Left ventricle myocardium inferior (tissue), 1 donor: Measurements from ENCODE around the gene LRBA. TPM values are rescaled to one million over a fixed set of nuclear protein-coding genes. Genes with fewer than 3 reads are reported as not detected.
"Not testable (repeated sequence)": the region's sequence is repeated elsewhere in the genome, so short reads cannot be mapped to it uniquely, and the experiment has no call there.

ENCODE experiments used
- DNase-seq: peaks from one replicate; pipeline ENCODE4 v3.0.0-alpha.2; 2020
- H3K27ac ChIP-seq: fragments of 200-600 bp; replicated peaks from 2 replicates; pipeline ENCODE4 v1.8.0; 2021
- H3K27me3 ChIP-seq: fragments of 200-600 bp; 2 replicates; pipeline ENCODE4 v1.8.0; 2021; ENCODE audit warnings: low read depth
- H3K36me3 ChIP-seq: fragments of 200-600 bp; 2 replicates; pipeline ENCODE4 v1.8.0; 2021
- H3K4me1 ChIP-seq: fragments of 200-600 bp; 2 replicates; pipeline ENCODE4 v1.8.0; 2021
- H3K4me3 ChIP-seq: fragments of 200-600 bp; 2 replicates; pipeline ENCODE4 v1.8.0; 2021; ENCODE audit warnings: mild to moderate bottlenecking, moderate library complexity
- H3K9me3 ChIP-seq: fragments of 200-600 bp; replicated peaks from 2 replicates; pipeline ENCODE4 v1.8.0; 2021
- intact Hi-C: fragments of 100-400 bp; cut with micrococcal nuclease; formaldehyde crosslinking; loops from one replicate; pipeline ENCODE4 v1.11.0; 2022
- long read RNA-seq: library from polyadenylated mRNA; unstranded; transcript quantifications from one replicate; pipeline ENCODE4 v2.0.0, GENCODE V29; 2021
- total RNA-seq: library from RNA; stranded (reverse); fragmentation: NEBNext Ultra II Directional; extraction: Animal tissue kit (Norgen Biotek cat#: 25700); gene quantifications from one replicate; pipeline ENCODE4 v1.2.1, GENCODE V29; 2021
- TF ChIP-seq, protein P1 (sequence below): fragments of 200-600 bp; IDR thresholded peaks from 2 replicates; pipeline ENCODE4 v1.8.0; 2021; ENCODE audit warnings: antibody characterized with exemption, mild to moderate bottlenecking, borderline replicate concordance
- donor health status: DM: no; HTN: yes; CAD: no; lungs with severe emphysema.

The LRBA gene
- total RNA-seq: 19.1 TPM
- long read RNA-seq, partial matches to known transcripts: 4 of 6 reads
- long read RNA-seq, other reads (novel, unspliced or antisense): 2 of 6 reads

- intact Hi-C loops: no loop called here
- H3K27ac ChIP-seq: peak within 1 kb of the TSS; percentile 90
- TF ChIP-seq, protein P1, sequence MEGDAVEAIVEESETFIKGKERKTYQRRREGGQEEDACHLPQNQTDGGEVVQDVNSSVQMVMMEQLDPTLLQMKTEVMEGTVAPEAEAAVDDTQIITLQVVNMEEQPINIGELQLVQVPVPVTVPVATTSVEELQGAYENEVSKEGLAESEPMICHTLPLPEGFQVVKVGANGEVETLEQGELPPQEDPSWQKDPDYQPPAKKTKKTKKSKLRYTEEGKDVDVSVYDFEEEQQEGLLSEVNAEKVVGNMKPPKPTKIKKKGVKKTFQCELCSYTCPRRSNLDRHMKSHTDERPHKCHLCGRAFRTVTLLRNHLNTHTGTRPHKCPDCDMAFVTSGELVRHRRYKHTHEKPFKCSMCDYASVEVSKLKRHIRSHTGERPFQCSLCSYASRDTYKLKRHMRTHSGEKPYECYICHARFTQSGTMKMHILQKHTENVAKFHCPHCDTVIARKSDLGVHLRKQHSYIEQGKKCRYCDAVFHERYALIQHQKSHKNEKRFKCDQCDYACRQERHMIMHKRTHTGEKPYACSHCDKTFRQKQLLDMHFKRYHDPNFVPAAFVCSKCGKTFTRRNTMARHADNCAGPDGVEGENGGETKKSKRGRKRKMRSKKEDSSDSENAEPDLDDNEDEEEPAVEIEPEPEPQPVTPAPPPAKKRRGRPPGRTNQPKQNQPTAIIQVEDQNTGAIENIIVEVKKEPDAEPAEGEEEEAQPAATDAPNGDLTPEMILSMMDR: no peak
- H3K4me1 ChIP-seq: peaks cover 41% of the 10 kb centered on the region
- H3K4me3 ChIP-seq: peak within 1 kb of the TSS; percentile 94
- H3K36me3 ChIP-seq: peaks cover 5% of the 10 kb centered on the region
- H3K27me3 ChIP-seq: no peaks in the 10 kb centered on the region
- H3K9me3 ChIP-seq: no peaks in the 10 kb centered on the region
- peak; percentile 67 for DNase-seq
Measured at GRCh38 chr4:151014521-151015458, at the start of gene LRBA. Gene LRBA, minus strand, starts transcription at chr4:151015284. Its CDS starts 642 bp downstream, at chr4:151014642.

DNA sequence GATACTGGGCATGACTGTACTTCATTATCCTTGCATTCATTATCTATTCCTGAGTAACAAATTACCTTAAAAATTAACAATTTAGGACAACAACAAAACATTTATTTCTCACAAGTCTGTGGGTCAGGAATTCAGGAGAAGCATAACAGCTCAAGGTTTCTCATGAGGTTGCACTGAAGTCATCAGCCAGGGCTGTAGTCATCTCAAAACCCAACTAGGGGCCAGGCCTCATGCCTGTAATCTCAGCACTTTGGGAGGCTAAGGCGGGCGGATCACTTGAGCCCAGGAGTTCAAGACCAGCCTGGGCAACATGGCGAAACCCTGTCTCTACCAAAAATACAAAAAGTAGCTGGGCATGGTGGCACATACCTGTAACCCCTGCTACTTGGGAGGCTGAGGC lies 48.1 kb upstream of the LRBA start:
- H3K27me3 ChIP-seq, H3K27ac ChIP-seq, H3K9me3 ChIP-seq, intact Hi-C loops, H3K4me1 ChIP-seq, H3K36me3 ChIP-seq, H3K4me3 ChIP-seq, DNase-seq: not testable (repeated sequence)

- TF ChIP-seq, protein P1: no peak
- Histone ChIP-seq H3K36me3 (no peaks in the 10 kb centered on the region), H3K4me1 (no peaks in the 10 kb centered on the region), H3K4me3 (no peak overlapping the region), H3K27ac (no peak overlapping the region), H3K27me3 (no peaks in the 10 kb centered on the region), H3K9me3 (no peaks in the 10 kb centered on the region)
- intact Hi-C loops: no loop called here
- DNase-seq: no peak
Measured at GRCh38 chr4:151055539-151055938, 40.5 kb upstream of the LRBA start.

DNA sequence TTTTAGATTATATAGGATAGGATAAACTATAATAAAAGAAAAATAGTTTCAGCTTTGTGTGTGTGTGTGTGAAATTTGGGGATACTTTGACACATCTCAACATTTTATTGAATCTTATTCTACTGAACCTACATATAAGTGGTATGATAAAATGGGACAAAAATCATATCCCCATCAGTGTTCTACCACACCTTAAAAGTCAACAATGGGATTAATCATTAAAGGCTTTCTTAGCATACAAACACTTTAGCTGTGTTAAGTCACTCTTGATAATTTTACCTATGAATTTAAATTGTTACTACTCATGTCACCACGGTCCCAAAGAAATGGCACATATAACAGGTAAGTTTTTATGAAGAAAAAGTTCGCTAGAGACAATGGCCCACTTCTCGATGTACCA lies 37.7 kb upstream of the LRBA start:
- H3K27ac ChIP-seq: no peak overlapping the region
- TF ChIP-seq, protein P1: no peak
- H3K36me3 ChIP-seq: no peaks in the 10 kb centered on the region
- intact Hi-C loops: no loop called here
- H3K27me3 ChIP-seq: no peaks in the 10 kb centered on the region
- DNase-seq: no peak
- no peaks in the 10 kb centered on the region for H3K9me3 ChIP-seq
- H3K4me3 ChIP-seq: no peak overlapping the region
- no peaks in the 10 kb centered on the region for H3K4me1 ChIP-seq

DNA sequence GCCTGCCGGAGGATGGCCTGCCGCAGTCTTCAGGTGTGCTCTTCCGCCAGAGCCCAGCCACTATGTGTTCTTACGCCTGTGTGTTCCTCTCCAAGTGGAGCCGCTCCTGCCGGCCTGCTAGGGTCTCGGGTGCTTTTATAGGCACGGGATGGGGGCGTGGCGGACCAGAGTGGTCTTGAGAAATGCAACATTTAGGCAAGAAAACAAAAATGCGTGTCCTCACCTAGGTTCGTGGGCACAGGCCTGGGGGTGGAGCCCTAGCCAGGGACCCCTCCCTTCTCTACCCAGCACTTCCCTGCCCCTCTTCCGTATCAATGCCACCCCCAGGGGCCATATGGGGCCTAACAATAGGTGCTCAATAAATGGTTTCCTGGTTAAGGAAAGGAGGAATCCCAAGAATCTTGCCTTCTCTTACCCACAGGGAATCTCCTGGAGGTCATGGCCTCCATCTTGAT lies 34.4 kb upstream of the LRBA start:
- intact Hi-C loops: no loop called here
- Histone ChIP-seq H3K36me3 (no peaks in the 10 kb centered on the region), H3K4me3 (no peak overlapping the region), H3K27ac (no peak overlapping the region), H3K27me3 (no peaks in the 10 kb centered on the region), H3K9me3 (no peaks in the 10 kb centered on the region), H3K4me1 (no peaks in the 10 kb centered on the region)
- no peak for DNase-seq
- TF ChIP-seq, protein P1: no peak

GRCh38 chr4:151048913-151049312 lies 33.8 kb upstream of the LRBA start:
- Histone ChIP-seq H3K9me3 (no peaks in the 10 kb centered on the region), H3K36me3 (no peaks in the 10 kb centered on the region), H3K27me3 (no peaks in the 10 kb centered on the region), H3K27ac (no peak overlapping the region), H3K4me3 (no peak overlapping the region), H3K4me1 (no peaks in the 10 kb centered on the region)
- DNase-seq: no peak
- TF ChIP-seq, protein P1: no peak
- intact Hi-C loops: no loop called here
